NB4 (cell line): ENCODE measurements around the gene ANKRD12.

Experiments
- MYC ChIP-seq: IDR thresholded peaks from 2 replicates; pipeline ENCODE4 v1.6.1; 2011; ENCODE audit warnings: low read depth, low read length
- POLR2A ChIP-seq: IDR thresholded peaks from 2 replicates; pipeline ENCODE4 v1.6.1; 2011; ENCODE audit warnings: mild to moderate bottlenecking; ENCODE audit not compliant: insufficient read length; ENCODE audit errors: extremely low read depth
- TF ChIP-seq, protein P1 (sequence below): IDR thresholded peaks from one replicate; pipeline ENCODE4 v1.5.1; 2012; ENCODE audit warnings: low read depth, low read length

DNA sequence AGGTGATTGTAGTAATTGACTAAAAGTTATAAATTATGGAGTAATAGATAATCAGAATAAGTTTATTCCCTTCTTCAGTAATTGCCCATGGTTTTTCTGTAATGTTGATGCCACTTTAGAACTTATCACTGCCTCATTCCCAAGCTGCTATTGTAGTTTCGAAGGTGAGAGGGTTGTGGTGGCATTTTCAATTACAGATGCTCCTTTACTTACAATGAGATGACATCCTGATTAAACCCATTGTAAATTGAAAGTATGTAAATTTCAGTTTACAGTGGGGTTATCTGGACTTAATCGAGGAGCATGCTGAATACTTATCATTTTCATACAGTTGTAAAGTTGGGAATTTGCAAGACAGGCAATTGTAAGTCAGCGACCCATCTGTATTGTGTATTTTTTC is 31.2 kb upstream of the ANKRD12 start:
- TF ChIP-seq, protein P1, sequence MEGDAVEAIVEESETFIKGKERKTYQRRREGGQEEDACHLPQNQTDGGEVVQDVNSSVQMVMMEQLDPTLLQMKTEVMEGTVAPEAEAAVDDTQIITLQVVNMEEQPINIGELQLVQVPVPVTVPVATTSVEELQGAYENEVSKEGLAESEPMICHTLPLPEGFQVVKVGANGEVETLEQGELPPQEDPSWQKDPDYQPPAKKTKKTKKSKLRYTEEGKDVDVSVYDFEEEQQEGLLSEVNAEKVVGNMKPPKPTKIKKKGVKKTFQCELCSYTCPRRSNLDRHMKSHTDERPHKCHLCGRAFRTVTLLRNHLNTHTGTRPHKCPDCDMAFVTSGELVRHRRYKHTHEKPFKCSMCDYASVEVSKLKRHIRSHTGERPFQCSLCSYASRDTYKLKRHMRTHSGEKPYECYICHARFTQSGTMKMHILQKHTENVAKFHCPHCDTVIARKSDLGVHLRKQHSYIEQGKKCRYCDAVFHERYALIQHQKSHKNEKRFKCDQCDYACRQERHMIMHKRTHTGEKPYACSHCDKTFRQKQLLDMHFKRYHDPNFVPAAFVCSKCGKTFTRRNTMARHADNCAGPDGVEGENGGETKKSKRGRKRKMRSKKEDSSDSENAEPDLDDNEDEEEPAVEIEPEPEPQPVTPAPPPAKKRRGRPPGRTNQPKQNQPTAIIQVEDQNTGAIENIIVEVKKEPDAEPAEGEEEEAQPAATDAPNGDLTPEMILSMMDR, result no peak
- TF ChIP-seq POLR2A, result no peak
- no peak for TF ChIP-seq MYC
